ENCODE results near the gene TBX6.
"Not testable (repeated sequence)": the region's sequence is repeated elsewhere in the genome, so short reads cannot be mapped to it uniquely, and the experiment has no call there.

TBX6 gene

GRCh38 chr16:30052671-30053372 lies 38.9 kb downstream of the TBX6 start:
- no peak for DNase-seq (ENCODE audit: low read depth, low spot score)
- H3K4me3 ChIP-seq (ENCODE audit: low read depth, low read length), result peak overlapping the region; percentile 83
- ChIA-PET POLR2A (interaction anchor here (0.6 to 2.5 kb wide), 2 partner anchors 9 to 13 kb away, joined by 3 to 36 read pairs; partner anchors contain the start of gene ALDOA), CTCF (interaction anchor here (0.9 to 5.7 kb wide), 9 partner anchors 8 to 205 kb away, joined by 3 to 28 read pairs (median 5); partner anchors contain the start of genes ALDOA, TBX6 and TLCD3B)
- TF ChIP-seq, protein P1, sequence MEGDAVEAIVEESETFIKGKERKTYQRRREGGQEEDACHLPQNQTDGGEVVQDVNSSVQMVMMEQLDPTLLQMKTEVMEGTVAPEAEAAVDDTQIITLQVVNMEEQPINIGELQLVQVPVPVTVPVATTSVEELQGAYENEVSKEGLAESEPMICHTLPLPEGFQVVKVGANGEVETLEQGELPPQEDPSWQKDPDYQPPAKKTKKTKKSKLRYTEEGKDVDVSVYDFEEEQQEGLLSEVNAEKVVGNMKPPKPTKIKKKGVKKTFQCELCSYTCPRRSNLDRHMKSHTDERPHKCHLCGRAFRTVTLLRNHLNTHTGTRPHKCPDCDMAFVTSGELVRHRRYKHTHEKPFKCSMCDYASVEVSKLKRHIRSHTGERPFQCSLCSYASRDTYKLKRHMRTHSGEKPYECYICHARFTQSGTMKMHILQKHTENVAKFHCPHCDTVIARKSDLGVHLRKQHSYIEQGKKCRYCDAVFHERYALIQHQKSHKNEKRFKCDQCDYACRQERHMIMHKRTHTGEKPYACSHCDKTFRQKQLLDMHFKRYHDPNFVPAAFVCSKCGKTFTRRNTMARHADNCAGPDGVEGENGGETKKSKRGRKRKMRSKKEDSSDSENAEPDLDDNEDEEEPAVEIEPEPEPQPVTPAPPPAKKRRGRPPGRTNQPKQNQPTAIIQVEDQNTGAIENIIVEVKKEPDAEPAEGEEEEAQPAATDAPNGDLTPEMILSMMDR (IDR thresholded peaks at IDR 0.05; ENCODE audit: insufficient read depth, low read length, missing control alignments), result no peak

- H3K4me3 ChIP-seq (ENCODE audit: low read depth, low read length), result no peak overlapping the region
- TF ChIP-seq, protein P1 (IDR thresholded peaks at IDR 0.05; ENCODE audit: insufficient read depth, low read length, missing control alignments), result no peak
- ChIA-PET POLR2A (interaction anchor here (0.5 to 1.0 kb wide), 3 partner anchors 14 to 198 kb away, joined by 3 to 6 read pairs (median 6); partner anchors contain the start of gene ALDOA), CTCF (interaction anchor here (1.2 to 5.7 kb wide), 5 partner anchors 9 to 356 kb away, joined by 4 to 28 read pairs (median 6); partner anchors contain the start of genes TBX6, TLCD3B and ZNF771)
- no peak for DNase-seq (ENCODE audit: low read depth, low spot score)
These were observed 40.2 kb downstream of the TBX6 start for GRCh38 chr16:30051518-30051917.

DNA sequence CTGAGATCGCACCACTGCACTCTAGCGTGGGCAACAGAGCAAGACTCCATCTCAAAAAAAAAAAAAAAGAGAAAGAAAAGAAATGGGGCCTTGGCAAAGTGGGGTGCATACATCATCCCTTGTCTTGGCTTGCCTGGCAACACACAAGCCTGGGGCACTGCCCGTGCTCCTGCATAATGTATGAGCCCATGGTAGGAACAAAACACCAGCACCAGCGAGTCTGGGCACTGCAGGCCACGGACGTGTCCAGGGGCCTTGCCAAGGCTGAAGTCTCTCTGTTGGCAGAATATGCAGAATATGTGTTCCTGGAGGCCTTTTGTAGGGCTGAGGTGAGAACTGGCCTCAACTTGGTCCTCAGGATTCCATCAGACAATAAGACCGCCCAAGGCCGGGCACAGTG lies 41.9 kb downstream of the TBX6 start:
- no peak overlapping the region for H3K4me3 ChIP-seq (ENCODE audit: low read depth, low read length)
- no peak for DNase-seq (ENCODE audit: low read depth, low spot score)
- CTCF ChIA-PET, result interaction anchor here (1.1 to 5.7 kb wide), 3 partner anchors 12 to 18 kb away, joined by 3 to 28 read pairs (median 6); partner anchors contain the start of gene TLCD3B
- POLR2A ChIA-PET, result no interaction called here
- TF ChIP-seq, protein P1 (IDR thresholded peaks at IDR 0.05; ENCODE audit: insufficient read depth, low read length, missing control alignments), result no peak

DNA sequence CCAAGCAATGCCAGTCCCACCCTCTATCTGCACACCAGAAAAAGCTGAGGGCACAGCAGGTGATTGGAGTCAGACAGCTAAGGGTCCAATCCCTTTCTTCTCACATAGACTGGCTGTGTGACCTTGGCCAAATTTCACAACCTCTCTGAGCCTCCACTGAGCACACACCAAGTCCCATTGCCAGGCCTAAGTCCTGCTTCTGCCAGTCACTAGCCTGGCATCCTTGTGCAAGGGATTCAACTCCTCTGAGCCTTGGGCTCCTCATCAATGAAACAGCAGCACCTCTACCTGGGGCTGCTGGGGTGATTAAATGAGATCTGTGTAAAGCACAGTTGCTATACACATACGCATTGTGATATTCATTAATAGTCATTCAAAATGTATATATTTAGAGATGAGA lies 45.1 kb downstream of the TBX6 start:
- no peak overlapping the region for H3K4me3 ChIP-seq (ENCODE audit: low read depth, low read length)
- TF ChIP-seq, protein P1 (IDR thresholded peaks at IDR 0.05; ENCODE audit: insufficient read depth, low read length, missing control alignments), result no peak
- no peak for DNase-seq (ENCODE audit: low read depth, low spot score)
- POLR2A ChIA-PET, result no interaction called here
- CTCF ChIA-PET, result interaction anchor here (0.9 to 1.4 kb wide), 2 partner anchors 14 to 582 kb away, joined by 3 to 4 read pairs; no protein-coding TSS in a partner anchor

- no peak overlapping the region for H3K4me3 ChIP-seq (ENCODE audit: low read depth, low read length)
- no peak for DNase-seq (ENCODE audit: low read depth, low spot score)
- TF ChIP-seq, protein P1 (IDR thresholded peaks at IDR 0.05; ENCODE audit: insufficient read depth, low read length, missing control alignments), result no peak
- ChIA-PET CTCF (interaction anchor here (1.4 kb wide), 1 partner anchor 14 kb away, joined by 4 read pairs; no protein-coding TSS in a partner anchor), POLR2A (no interaction called here)
These were observed 45.5 kb downstream of the TBX6 start for GRCh38 chr16:30046178-30046577.

DNA sequence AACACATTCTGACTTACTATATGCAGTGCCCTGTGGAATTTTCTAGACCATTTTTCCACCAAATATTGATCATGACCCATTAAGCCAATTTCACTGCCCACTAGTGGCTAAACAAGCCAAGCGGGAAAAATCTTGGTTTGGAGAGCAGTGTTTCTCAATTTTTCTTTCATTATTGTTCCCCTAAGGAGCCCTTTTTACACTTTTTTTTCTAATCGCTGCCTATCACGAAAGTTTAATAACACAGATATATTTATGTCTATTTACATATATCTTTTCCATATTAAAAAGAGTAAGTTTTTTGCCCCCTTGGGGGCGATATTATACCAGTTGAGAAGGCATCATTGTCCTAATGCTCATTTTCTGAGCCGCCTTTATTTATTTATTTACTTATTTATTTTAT lies 49.9 kb downstream of the TBX6 start:
- DNase-seq (ENCODE audit: low read depth, low spot score), result no peak
- H3K4me3 ChIP-seq (ENCODE audit: low read depth, low read length), result no peak overlapping the region
- POLR2A ChIA-PET, result no interaction called here
- CTCF ChIA-PET, result interaction anchor here (0.9 to 4.6 kb wide), 9 partner anchors 9 to 368 kb away, joined by 3 to 38 read pairs (median 6); partner anchors contain the start of genes TBX6 and TLCD3B
- TF ChIP-seq, protein P1 (IDR thresholded peaks at IDR 0.05; ENCODE audit: insufficient read depth, low read length, missing control alignments), result no peak

DNA sequence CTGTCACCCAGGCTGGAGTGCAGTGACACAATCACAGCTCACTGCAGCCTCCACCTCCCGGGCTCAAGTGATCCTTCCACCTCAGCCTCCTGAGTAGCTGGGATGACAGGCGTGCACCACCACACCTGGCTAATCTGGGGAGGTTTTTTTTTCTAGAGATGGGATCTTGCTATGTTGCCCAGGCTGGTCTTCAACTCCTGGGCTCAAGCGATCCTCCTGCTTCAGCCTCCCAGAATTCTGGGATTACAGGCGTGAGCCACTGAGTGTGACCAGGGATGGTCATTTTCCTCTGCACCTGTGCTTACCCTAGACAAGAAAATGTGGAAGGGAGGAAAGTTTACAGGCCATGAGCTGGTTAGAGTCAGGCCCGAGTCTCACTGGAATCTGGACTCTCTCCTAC lies 51.0 kb downstream of the TBX6 start:
- H3K4me3 ChIP-seq (ENCODE audit: low read depth, low read length); DNase-seq (ENCODE audit: low read depth, low spot score); POLR2A ChIA-PET: not testable (repeated sequence)
- CTCF ChIA-PET, result interaction anchor here (0.6 to 4.6 kb wide), 8 partner anchors 9 to 602 kb away, joined by 3 to 38 read pairs (median 3); partner anchors contain the start of genes TBX6 and TLCD3B

Measured in AG04449 (cell line).